GM21723 (cell line): ENCODE measurements around the gene TYSND1.
"Not testable (repeated sequence)": the region's sequence is repeated elsewhere in the genome, so short reads cannot be mapped to it uniquely, and the experiment has no call there.

Experiments
- ATAC-seq: cut with Tn5 transposase; IDR thresholded peaks from one replicate; pipeline ENCODE4 v1.9.1; 2021; ENCODE audit warnings: mild to moderate bottlenecking, moderate library complexity; ENCODE audit not compliant: unreplicated experiment

Gene TYSND1

GRCh38 chr10:70146489-70147258 is at the start of gene TYSND1:
Gene TYSND1 (minus strand): TSS chr10:70146700. CDS start chr10:70146586, 114 bp downstream.
- ATAC-seq, result peak; percentile 89

DNA sequence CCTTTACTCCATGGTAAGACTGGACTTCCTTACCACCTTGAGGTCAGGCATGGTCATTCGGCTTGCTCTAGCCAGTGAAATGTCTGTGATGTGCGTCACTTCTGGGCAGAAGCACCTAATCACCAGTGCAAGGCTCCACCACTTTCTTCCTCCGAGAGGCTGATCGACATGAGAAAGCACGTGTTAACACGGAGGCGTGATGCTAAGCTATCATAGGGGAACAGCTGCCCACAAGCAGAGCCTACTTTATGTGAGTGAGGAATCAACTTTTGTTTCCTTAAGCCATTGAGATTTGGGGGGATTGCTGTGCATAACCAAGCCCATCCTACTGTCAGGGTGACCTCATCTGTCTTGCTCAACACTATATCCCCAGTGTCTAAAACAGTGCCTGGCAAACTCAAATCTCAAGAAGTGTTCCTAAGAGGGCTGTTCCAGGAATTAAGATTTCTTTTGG is 46.9 kb upstream of the TYSND1 start:
- ATAC-seq, result no peak

DNA sequence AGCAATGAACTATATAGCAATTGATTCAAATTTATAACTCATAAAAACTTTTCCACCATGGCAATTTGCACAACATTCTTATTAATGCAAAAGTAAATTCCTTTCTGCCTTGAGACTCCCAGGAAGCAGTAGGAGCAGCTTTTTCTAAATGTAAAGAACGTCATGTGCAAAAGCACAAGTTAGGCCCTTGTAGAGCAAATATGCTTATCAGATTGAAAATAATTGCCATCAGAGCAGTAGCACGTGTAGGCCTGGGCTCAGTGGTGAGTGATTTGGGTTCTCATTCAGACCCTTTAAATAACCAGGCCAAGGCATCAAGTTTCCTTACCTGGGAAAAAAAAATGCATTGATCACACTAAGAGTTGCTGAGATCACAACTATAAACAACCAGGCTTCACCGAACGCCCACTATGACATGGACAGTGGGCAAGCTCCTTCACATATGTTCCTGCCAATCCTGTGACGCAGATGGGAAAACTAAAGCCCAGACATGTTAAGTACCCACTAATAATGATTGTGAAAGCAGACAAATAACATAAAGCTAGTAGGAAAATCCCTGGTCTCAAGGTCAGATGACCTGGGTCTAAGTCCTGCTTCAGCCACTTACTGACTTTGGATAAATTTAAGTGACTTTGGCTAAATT is 45.9 kb upstream of the TYSND1 start:
- no peak for ATAC-seq

GRCh38 chr10:70191972-70192305 is 45.4 kb upstream of the TYSND1 start:
- no peak for ATAC-seq

GRCh38 chr10:70191161-70191971 is 44.9 kb upstream of the TYSND1 start:
- no peak for ATAC-seq

GRCh38 chr10:70190581-70190980 is 44.1 kb upstream of the TYSND1 start:
- ATAC-seq, result no peak

GRCh38 chr10:70190102-70190501 is 43.6 kb upstream of the TYSND1 start:
- no peak for ATAC-seq

GRCh38 chr10:70188768-70189167 is 42.3 kb upstream of the TYSND1 start:
- no peak for ATAC-seq

DNA sequence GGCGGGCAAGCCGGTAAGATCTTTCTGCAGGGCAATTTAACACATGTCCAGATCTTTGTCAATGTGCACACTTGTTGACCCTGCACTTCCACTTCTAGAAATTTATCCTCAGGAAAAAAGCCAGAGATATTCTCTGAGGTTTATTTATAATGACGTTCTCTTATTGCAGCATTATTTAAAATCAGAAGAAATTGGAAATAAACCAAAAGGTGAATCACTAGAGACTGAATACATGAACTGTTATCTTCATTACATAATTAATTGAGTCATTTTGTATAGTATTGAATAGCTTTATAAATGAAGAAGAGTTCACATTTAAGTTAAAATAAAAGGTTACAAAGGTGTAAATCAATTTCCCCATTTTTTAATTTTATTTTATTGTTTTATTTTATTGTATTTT is 40.1 kb upstream of the TYSND1 start:
- ATAC-seq, result no peak

GRCh38 chr10:70186090-70186489 is 39.6 kb upstream of the TYSND1 start:
- no peak for ATAC-seq

GRCh38 chr10:70183304-70183703 is 36.8 kb upstream of the TYSND1 start:
- no peak for ATAC-seq

GRCh38 chr10:70179209-70179608 is 32.7 kb upstream of the TYSND1 start:
- not testable (repeated sequence) for ATAC-seq

DNA sequence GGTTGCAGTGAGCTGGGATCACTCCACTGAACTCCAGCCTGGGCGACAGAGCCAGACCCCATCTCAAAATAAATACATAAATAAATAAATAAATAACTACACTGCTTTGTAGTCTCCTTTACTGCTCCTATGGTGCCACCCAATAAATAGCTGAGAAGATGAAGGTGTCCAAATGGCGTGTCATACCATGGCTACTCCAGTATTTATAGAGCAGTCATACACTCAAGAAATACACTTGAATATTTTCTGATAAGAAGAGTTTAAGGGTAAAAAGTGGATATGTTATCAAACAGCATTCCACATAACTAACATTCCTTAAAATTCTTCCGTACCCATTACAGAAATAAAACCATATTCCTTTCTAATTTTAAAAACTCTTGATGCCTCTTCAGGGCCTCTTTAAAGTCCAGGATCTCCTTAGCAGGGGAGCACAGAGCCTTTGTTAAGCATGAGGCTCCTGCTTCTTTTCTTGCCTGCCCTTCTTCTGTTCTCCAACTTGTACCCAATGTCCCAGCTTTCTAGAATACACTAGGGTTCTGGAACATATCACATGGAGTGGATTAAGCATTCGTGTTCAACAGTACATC is 31.7 kb upstream of the TYSND1 start:
- no peak for ATAC-seq

- no peak for ATAC-seq
Measured at GRCh38 chr10:70176441-70176840, 29.9 kb upstream of the TYSND1 start.

GRCh38 chr10:70175516-70175915 is 29.0 kb upstream of the TYSND1 start:
- ATAC-seq, result no peak

- no peak for ATAC-seq
Measured at GRCh38 chr10:70174058-70174741, 27.7 kb upstream of the TYSND1 start.

DNA sequence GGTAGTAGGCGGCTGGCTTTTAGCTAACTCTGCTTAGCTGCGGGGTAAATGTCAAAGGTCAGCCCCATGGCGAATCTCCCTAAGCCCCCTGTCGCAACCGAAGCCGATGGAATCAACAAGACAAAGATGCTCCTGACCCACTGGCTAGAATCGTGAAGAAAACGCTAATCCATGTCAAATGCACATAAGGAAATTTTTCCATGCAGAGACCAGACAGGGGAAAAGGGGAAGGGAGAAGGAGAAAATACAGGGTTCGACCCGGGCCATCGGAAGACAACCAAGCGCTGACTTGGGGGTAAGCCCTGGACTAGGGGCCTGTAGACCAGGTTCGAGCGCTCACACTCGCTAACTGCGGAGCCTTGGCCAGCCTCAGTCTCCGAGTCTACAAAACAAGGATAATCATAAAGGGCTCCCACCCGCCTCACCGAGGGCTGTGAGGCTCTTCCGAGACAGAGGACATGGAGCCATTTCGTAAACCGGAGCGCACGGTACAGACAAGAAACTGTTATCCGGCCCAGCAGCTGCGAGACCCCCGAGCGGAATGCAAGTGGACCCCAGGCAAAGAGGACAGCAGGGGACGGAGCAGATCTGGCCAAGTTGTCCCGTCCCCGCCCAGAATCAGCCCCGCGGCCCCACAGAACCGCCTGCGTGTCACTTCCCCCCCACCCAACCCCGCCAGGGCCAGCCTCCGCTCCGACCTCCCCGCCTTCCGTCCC is 23.3 kb upstream of the TYSND1 start:
- ATAC-seq, result peak; percentile 15

DNA sequence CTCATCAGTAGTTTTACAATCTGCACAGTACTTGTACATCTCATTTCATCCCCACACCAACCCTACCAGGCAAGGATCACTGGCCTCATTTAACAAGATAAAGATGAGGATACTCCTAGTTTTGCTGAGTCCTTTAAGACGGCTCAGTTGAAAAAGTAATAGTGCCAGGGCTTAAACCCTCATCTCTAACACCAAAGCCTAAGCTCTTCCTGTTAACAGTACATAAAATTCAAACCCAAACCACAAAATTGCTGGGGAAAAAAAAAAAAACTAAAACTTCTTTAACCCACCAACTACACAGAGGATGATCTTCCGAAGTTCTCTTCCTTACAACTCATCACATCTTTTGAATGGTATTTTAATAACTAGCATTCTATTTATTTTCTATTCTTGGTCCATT is 22.5 kb upstream of the TYSND1 start:
- no peak for ATAC-seq

DNA sequence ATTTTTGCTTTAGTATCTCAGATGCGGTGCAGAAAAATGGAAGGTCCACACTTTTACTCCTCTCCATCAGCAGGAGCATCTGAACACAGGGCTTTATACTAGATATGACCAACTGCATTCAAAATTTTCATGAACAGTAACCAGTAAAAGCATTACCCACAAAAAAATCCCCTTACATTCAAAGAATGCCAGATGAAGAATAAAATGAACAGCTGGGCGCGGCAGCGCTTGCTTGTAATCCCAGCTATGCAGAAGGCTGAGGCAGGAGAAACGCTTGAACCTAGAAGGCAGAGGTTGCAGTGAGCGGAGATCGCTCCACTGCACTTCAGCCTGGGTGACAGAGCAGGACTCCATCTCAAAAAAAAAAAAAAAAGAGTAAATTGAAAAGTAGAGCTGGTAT is 20.7 kb upstream of the TYSND1 start:
- no peak for ATAC-seq

DNA sequence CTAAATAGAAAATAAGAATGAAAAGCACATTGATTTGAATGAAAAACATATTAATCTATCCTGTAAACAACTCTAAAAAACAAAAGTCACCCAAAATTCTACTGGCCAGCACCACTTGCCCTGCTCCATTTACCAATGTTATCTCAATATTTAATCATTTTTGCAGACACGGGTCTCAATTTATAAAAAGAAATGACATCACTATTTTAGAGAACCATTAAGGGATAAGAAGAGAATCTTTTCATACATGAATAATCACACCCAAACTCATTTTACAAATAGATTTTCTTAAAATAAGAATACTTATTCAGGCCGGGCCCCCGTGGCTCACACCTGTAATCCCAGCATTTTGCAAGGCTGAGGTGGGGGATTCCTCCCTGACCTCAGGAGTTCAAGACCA is 19.9 kb upstream of the TYSND1 start:
- ATAC-seq, result no peak
